NCI-H524 (cell line): ENCODE results near the gene MOGAT1.

Experiments
- DNase-seq, 2 experiments: peaks; one replicate each; lab custom pipeline; 2025; lab: John Stamatoyannopoulos, UW

Gene MOGAT1

GRCh38 chr2:222671259-222672067 lies at the start of gene MOGAT1:
Gene MOGAT1, plus strand, starts transcription at chr2:222671658. Its CDS starts 128 bp downstream, at chr2:222671786.
- DNase-seq, result peak; percentile 40 to 59

GRCh38 chr2:222621893-222622292 lies 49.6 kb upstream of the MOGAT1 start:
- no peak for DNase-seq

- no peak for DNase-seq
Measured at GRCh38 chr2:222622910-222623309, 48.5 kb upstream of the MOGAT1 start.

- no peak for DNase-seq
Measured at GRCh38 chr2:222623756-222624309, 47.6 kb upstream of the MOGAT1 start.

GRCh38 chr2:222627764-222628163 lies 43.7 kb upstream of the MOGAT1 start:
- DNase-seq, result no peak

- no peak for DNase-seq
Measured at GRCh38 chr2:222635295-222635694, 36.2 kb upstream of the MOGAT1 start.

GRCh38 chr2:222637067-222637466 lies 34.4 kb upstream of the MOGAT1 start:
- no peak for DNase-seq

GRCh38 chr2:222641336-222641735 lies 30.1 kb upstream of the MOGAT1 start:
- DNase-seq, result no peak

GRCh38 chr2:222643134-222643533 lies 28.3 kb upstream of the MOGAT1 start:
- DNase-seq, result no peak

GRCh38 chr2:222646008-222646407 lies 25.4 kb upstream of the MOGAT1 start:
- no peak for DNase-seq

GRCh38 chr2:222649801-222650200 lies 21.7 kb upstream of the MOGAT1 start:
- no peak for DNase-seq

- no peak for DNase-seq
Measured at GRCh38 chr2:222651718-222652418, 19.6 kb upstream of the MOGAT1 start.

GRCh38 chr2:222652491-222653255 lies 18.8 kb upstream of the MOGAT1 start:
- no peak for DNase-seq

GRCh38 chr2:222653280-222653679 lies 18.2 kb upstream of the MOGAT1 start:
- no peak for DNase-seq

- DNase-seq, result peak; percentile 87 to 94
Measured at GRCh38 chr2:222655787-222656525, 15.5 kb upstream of the MOGAT1 start, which contains the start of gene FARSB. Gene FARSB, minus strand, starts transcription at chr2:222656092. Its CDS starts 19 bp downstream, at chr2:222656073.

GRCh38 chr2:222656526-222657446 lies 14.7 kb upstream of the MOGAT1 start:
- no peak for DNase-seq

- no peak for DNase-seq
Measured at GRCh38 chr2:222663479-222663878, 8.0 kb upstream of the MOGAT1 start.

- no peak for DNase-seq
Measured at GRCh38 chr2:222668494-222669154, 2.8 kb upstream of the MOGAT1 start.

- DNase-seq, result no peak
Measured at GRCh38 chr2:222669353-222669752, 2.1 kb upstream of the MOGAT1 start.
